WTC11 (cell line): ENCODE data around the gene SBF2. TPM values are rescaled to one million over a fixed set of nuclear protein-coding genes. Genes with fewer than 3 reads are reported as not detected.

Source experiments
- ATAC-seq: fragments of 200-7000 bp; cut with Tn5 transposase; 2 replicates; pipeline ENCODE4 v1.10.0; 2021; ENCODE audit warnings: mild to moderate bottlenecking, moderate library complexity
- CTCF ChIA-PET: fragments of 300-600 bp; sonication (Branson Sonifier 250); formaldehyde crosslinking; loops from one replicate; lab custom pipeline; 2021; ENCODE audit warnings: antibody characterized with exemption; lab: Charles Lee
- POLR2A ChIA-PET: fragments of 350-600 bp; sonication (Branson Sonifier 250); formaldehyde crosslinking; loops from one replicate; lab custom pipeline; 2021; ENCODE audit warnings: antibody characterized with exemption; lab: Charles Lee
- DNase-seq: peaks from one replicate; pipeline ENCODE4 v3.0.0; 2021; ENCODE audit warnings: low spot score
- H3K27ac Mint-ChIP-seq: 2 replicates; pipeline ENCODE4 v1.8.0; 2021; ENCODE audit warnings: mixed read lengths
- H3K27me3 Mint-ChIP-seq: 2 replicates; pipeline ENCODE4 v1.8.0; 2021; ENCODE audit warnings: low read depth, mild to moderate bottlenecking, moderate library complexity, mixed read lengths
- H3K36me3 Mint-ChIP-seq: 2 replicates; pipeline ENCODE4 v1.8.0; 2021; ENCODE audit warnings: mixed read lengths
- H3K4me1 Mint-ChIP-seq: 2 replicates; pipeline ENCODE4 v1.8.0; 2022; ENCODE audit warnings: mixed read lengths
- H3K4me3 Mint-ChIP-seq: 2 replicates; pipeline ENCODE4 v1.8.0; 2021; ENCODE audit warnings: mild to moderate bottlenecking, moderate library complexity, mixed read lengths
- H3K9me3 Mint-ChIP-seq: 2 replicates; pipeline ENCODE4 v1.8.0; 2021; ENCODE audit warnings: mixed read lengths
- ATF1 ChIP-seq: sonication (generic); formaldehyde crosslinking; IDR thresholded peaks from 2 replicates; pipeline ENCODE4 v1.8.1; 2023; ENCODE audit warnings: mild to moderate bottlenecking, moderate library complexity, missing genetic modification reagents
- ATF6 ChIP-seq: sonication (generic); formaldehyde crosslinking; IDR thresholded peaks from 2 replicates; pipeline ENCODE4 v1.8.1; 2023; ENCODE audit warnings: mild to moderate bottlenecking, missing genetic modification reagents
- CTCF ChIP-seq: fragments of 200-600 bp; IDR thresholded peaks from 2 replicates; pipeline ENCODE4 v1.8.0; 2022; ENCODE audit warnings: antibody characterized with exemption
- ETV6 ChIP-seq: sonication (generic); formaldehyde crosslinking; IDR thresholded peaks from 2 replicates; pipeline ENCODE4 v1.8.1; 2022; ENCODE audit warnings: mild to moderate bottlenecking, missing genetic modification reagents
- GABPB1 ChIP-seq: sonication (generic); formaldehyde crosslinking; IDR thresholded peaks from 2 replicates; pipeline ENCODE4 v1.8.1; 2023; ENCODE audit warnings: mild to moderate bottlenecking, missing genetic modification reagents
- JUN ChIP-seq: sonication (generic); formaldehyde crosslinking; IDR thresholded peaks from 2 replicates; pipeline ENCODE4 v1.8.0; 2023; ENCODE audit warnings: mild to moderate bottlenecking, missing genetic modification reagents
- KAT7 ChIP-seq: sonication (generic); formaldehyde crosslinking; IDR thresholded peaks from 2 replicates; pipeline ENCODE4 v1.8.1; 2023; ENCODE audit warnings: missing genetic modification reagents, mild to moderate bottlenecking, borderline replicate concordance
- MXD4 ChIP-seq: fragments of 250-450 bp; sonication (Bioruptor Pico); IDR thresholded peaks from 2 replicates; pipeline ENCODE4 v1.8.0; 2021; ENCODE audit warnings: mild to moderate bottlenecking, moderate library complexity, borderline replicate concordance
- NR2C2 ChIP-seq: sonication (generic); formaldehyde crosslinking; IDR thresholded peaks from 2 replicates; pipeline ENCODE4 v1.8.0; 2022; ENCODE audit warnings: mild to moderate bottlenecking, missing genetic modification reagents
- PREB ChIP-seq: sonication (generic); formaldehyde crosslinking; IDR thresholded peaks from 2 replicates; pipeline ENCODE4 v1.8.1; 2022; ENCODE audit warnings: mild to moderate bottlenecking, missing genetic modification reagents, moderate library complexity, borderline replicate concordance
- SMAD3 ChIP-seq: sonication (generic); formaldehyde crosslinking; IDR thresholded peaks from 2 replicates; pipeline ENCODE4 v1.8.0; 2022; ENCODE audit warnings: missing genetic modification reagents, mild to moderate bottlenecking, borderline replicate concordance
- TP53 ChIP-seq: sonication (generic); formaldehyde crosslinking; IDR thresholded peaks from 2 replicates; pipeline ENCODE4 v1.8.1; 2023; ENCODE audit warnings: mild to moderate bottlenecking, missing genetic modification reagents
- ZBTB43 ChIP-seq: sonication (generic); formaldehyde crosslinking; IDR thresholded peaks from 2 replicates; pipeline ENCODE4 v1.8.1; 2023; ENCODE audit warnings: mild to moderate bottlenecking, missing genetic modification reagents
- ZMAT4 ChIP-seq: fragments of 250-450 bp; sonication (Bioruptor Pico); IDR thresholded peaks from 2 replicates; pipeline ENCODE4 v1.9.0; 2021; ENCODE audit warnings: mild to moderate bottlenecking
- ZNF263 ChIP-seq: sonication (generic); formaldehyde crosslinking; IDR thresholded peaks from 2 replicates; pipeline ENCODE4 v1.8.1; 2022; ENCODE audit warnings: low read depth, mild to moderate bottlenecking, moderate library complexity, missing genetic modification reagents
- ZNF281 ChIP-seq: sonication (generic); formaldehyde crosslinking; IDR thresholded peaks from 2 replicates; pipeline ENCODE4 v1.8.0; 2023; ENCODE audit warnings: mild to moderate bottlenecking, missing genetic modification reagents
- total RNA-seq: library from RNA; stranded (reverse); gene quantifications from 3 replicates; pipeline ENCODE4 v1.2.3, GENCODE V29; 2021

The SBF2 gene
- total RNA-seq, 1 experiment from 2014 or later = 47.6 TPM

GRCh38 chr11:9771071-9771511, 522.9 kb downstream of the SBF2 start (continued):
- TF ChIP-seq ZBTB43 (CRISPR knock-in tag) (no peak), ATF1 (no peak), NR2C2 (CRISPR knock-in tag) (no peak), SMAD3 (CRISPR knock-in tag) (no peak), ZNF263 (CRISPR knock-in tag) (no peak), CTCF (no peak), ATF6 (CRISPR knock-in tag) (no peak)

GRCh38 chr11:9769621-9770020, 524.4 kb downstream of the SBF2 start:
- Mint-ChIP-seq H3K27me3 (no peaks in the 10 kb centered on the region), H3K4me3 (no peak overlapping the region), H3K4me1 (peaks cover 17% of the 10 kb centered on the region), H3K9me3 (peaks cover 8% of the 10 kb centered on the region), H3K27ac (no peak overlapping the region), H3K36me3 (no peaks in the 10 kb centered on the region)
- POLR2A ChIA-PET = no interaction called here
- TF ChIP-seq TP53 (CRISPR knock-in tag) = no peak
- TF ChIP-seq ETV6 = no peak
- TF ChIP-seq ZNF281 (CRISPR knock-in tag) = no peak
- TF ChIP-seq GABPB1 (CRISPR knock-in tag) = no peak
- no peak for TF ChIP-seq ZMAT4
- no peak for TF ChIP-seq ATF1
- no peak for TF ChIP-seq PREB (CRISPR knock-in tag)
- TF ChIP-seq KAT7 (CRISPR knock-in tag) = no peak
- TF ChIP-seq MXD4 = no peak
- no peak for TF ChIP-seq ATF6 (CRISPR knock-in tag)
- TF ChIP-seq JUN (CRISPR knock-in tag) = no peak
- CTCF ChIA-PET = no interaction called here
- DNase-seq (no peak), ATAC-seq (no peak)
